Nucleus accumbens (tissue), 56 donors: Measurements from ENCODE around the gene PCDHGA7.
"Not testable (repeated sequence)": the region's sequence is repeated elsewhere in the genome, so short reads cannot be mapped to it uniquely, and the experiment has no call there.

Source experiments
- DNase-seq, 56 donors: peaks; one replicate each; lab custom pipeline; 2025; lab: John Stamatoyannopoulos, UW

The PCDHGA7 gene

GRCh38 chr5:141382469-141383294 is at the start of gene PCDHGA7:
Gene PCDHGA7, plus strand, starts transcription at chr5:141382742. Its CDS starts 158 bp downstream, at chr5:141382900.
- DNase-seq, result no peak

DNA sequence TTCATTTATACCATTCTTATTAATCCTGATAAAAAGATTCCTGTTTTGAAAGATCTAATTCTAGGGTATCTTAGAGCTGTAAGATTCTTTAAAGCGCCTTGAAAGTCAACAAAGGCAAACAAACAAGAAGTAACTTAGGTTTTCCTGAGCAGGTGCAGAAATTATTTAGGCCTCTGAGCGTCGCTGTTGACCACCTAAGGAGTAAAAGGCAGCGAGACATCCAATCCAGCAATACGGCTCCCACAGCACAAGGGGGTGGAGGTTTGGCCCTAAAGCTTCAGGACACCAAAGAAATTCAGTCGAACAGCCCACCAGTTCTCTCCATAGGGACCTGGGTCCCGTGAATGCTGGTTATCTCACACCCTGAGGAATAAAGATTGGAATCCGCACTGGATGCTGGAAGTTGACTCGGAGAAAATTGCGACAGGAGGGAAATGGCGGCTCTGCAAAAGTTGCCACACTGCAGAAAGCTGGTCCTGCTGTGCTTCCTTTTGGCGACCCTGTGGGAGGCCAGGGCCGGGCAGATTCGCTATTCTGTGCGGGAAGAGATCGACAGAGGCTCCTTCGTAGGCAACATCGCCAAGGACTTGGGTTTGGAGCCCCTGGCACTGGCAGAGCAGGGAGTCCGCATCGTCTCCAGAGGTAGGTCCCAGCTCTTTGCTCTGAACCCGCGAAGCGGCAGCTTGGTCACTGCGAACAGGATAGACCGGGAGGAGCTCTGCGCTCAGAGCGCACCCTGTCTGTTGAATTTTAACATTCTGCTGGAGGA is 43.8 kb upstream of the PCDHGA7 start, which contains the start of gene PCDHGA2:
PCDHGA2 (plus strand) TSS at position 223 of the 769 bp plus-strand sequence.
- DNase-seq, result no peak

- DNase-seq, result not testable (repeated sequence)
Observed at GRCh38 chr5:141340781-141341354, 41.7 kb upstream of the PCDHGA7 start.

- DNase-seq, result no peak
Observed at GRCh38 chr5:141342773-141343172, 39.8 kb upstream of the PCDHGA7 start.

- DNase-seq, result no peak
Observed at GRCh38 chr5:141343242-141343952, 39.1 kb upstream of the PCDHGA7 start, which contains the start of gene PCDHGA3. Gene PCDHGA3, plus strand, starts transcription at chr5:141343829. Its CDS starts 205 bp downstream, at chr5:141344034.

DNA sequence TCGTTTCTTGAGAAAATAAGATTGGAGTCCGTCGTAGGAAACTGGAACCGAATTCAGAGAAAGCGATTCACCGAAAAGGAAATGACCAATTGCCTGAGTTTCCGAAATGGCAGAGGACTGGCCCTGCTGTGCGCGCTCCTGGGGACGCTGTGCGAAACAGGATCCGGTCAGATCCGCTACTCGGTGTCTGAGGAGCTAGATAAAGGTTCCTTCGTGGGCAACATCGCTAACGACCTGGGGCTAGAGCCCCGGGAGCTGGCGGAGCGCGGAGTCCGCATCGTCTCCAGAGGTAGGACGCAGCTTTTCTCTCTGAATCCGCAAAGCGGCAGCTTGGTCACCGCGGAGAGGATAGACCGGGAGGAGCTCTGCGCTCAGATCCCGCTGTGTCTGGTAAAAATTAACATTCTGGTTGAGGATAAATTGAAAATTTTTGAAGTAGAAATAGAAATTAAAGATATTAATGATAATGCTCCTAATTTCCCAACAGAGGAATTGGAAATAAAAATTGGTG is 38.5 kb upstream of the PCDHGA7 start:
- DNase-seq, result no peak

DNA sequence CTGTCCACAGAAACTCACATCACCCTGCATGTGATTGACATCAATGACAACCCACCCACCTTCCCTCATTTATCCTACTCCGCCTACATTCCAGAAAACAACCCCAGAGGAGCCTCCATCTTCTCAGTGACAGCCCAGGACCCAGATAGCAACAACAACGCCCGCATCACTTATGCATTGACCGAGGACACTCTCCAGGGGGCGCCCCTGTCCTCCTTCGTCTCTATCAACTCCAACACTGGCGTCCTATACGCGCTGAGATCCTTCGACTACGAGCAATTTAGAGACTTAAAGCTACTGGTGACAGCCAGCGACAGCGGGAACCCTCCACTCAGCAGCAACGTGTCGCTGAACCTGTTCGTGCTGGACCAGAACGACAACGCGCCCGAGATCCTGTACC is 37.2 kb upstream of the PCDHGA7 start:
- no peak for DNase-seq

GRCh38 chr5:141346017-141346416 is 36.5 kb upstream of the PCDHGA7 start:
- not testable (repeated sequence) for DNase-seq

GRCh38 chr5:141349917-141350619 is 32.5 kb upstream of the PCDHGA7 start, which contains the start of gene PCDHGB1:
Gene PCDHGB1, plus strand, starts transcription at chr5:141350099. Its CDS starts 162 bp downstream, at chr5:141350261.
- peak in 3 of 56 donors; percentile 12 to 36 (median 13) for DNase-seq

GRCh38 chr5:141351591-141351990 is 31.0 kb upstream of the PCDHGA7 start:
- DNase-seq, result no peak

DNA sequence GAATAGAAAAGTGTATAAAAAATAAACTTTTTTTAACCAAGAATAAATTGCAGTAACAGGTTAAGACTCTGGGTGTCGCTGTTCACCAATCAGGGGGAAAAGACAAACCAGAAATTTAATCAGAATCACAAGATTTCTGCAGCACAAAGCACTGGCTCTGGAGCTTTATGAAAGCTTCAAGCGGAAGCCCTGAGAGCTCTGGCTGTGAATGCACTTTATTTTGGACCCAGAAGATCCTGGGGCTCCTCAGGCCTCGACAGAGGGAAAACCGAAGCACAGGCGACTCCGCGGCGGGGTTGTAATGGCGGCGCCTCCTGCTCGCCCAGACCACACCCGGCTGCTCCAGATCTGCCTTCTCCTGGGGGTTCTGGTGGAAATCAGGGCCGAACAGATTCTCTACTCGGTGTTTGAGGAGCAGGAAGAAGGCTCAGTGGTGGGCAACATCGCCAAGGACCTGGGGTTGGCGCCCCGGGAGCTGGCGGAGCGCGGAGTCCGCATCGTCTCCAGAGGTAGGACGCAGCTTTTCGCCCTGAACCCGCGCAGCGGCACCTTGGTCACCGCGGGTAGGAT is 27.6 kb upstream of the PCDHGA7 start, which contains the start of gene PCDHGA4:
PCDHGA4 (plus strand) TSS at position 122 of the 570 bp plus-strand sequence; CDS start at position 209, 87 bp downstream.
- no peak for DNase-seq

- DNase-seq, result no peak
Observed at GRCh38 chr5:141355641-141356040, 26.9 kb upstream of the PCDHGA7 start.

GRCh38 chr5:141356133-141356532 is 26.4 kb upstream of the PCDHGA7 start:
- no peak for DNase-seq

DNA sequence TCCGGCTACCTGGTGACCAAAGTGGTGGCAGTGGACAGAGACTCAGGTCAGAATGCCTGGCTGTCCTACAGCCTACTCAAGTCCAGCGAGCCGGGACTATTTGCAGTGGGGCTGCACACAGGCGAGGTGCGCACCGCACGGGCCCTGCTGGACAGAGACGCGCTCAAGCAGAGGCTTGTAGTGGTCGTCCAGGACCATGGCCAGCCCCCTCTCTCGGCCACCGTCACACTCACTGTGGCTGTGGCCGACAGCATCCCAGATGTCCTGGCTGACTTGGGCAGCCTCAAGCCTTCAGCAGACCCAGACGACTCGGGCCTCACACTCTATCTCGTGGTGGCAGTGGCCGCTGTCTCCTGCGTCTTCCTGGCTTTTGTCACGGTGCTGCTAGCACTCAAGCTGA is 25.6 kb upstream of the PCDHGA7 start:
- no peak for DNase-seq

- peak in 1 of 56 donors; percentile 5 for DNase-seq
Observed at GRCh38 chr5:141359790-141360426, 22.6 kb upstream of the PCDHGA7 start, which contains the start of gene PCDHGB2. Gene PCDHGB2, plus strand, starts transcription at chr5:141359994. Its CDS starts 142 bp downstream, at chr5:141360136.

- no peak for DNase-seq
Observed at GRCh38 chr5:141360685-141361084, 21.9 kb upstream of the PCDHGA7 start.

DNA sequence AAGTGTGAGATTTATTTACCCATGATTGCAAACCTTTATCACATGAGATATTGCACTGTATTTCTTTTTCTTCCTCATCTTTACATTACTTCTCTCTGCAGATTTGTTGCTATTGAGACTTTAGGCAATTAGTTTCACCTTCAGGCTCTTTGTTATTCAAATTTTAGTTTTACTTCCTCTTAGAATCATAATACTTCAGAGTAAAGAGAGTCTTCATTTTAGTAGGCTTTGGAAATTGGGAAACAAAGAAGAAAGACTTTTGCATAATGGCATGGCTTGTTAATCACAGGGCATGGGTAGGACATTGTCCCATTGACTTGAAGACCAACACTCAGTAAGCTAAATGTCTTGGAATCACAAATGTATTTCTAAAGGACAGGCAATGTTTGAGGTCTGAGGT is 19.8 kb upstream of the PCDHGA7 start:
- no peak for DNase-seq

- DNase-seq, result no peak
Observed at GRCh38 chr5:141363952-141364660, 18.4 kb upstream of the PCDHGA7 start, which contains the start of gene PCDHGA5. Gene PCDHGA5, plus strand, starts transcription at chr5:141364162. Its CDS starts 169 bp downstream, at chr5:141364331.
